ENCODE measurements around the gene SAMD4A.

DNA sequence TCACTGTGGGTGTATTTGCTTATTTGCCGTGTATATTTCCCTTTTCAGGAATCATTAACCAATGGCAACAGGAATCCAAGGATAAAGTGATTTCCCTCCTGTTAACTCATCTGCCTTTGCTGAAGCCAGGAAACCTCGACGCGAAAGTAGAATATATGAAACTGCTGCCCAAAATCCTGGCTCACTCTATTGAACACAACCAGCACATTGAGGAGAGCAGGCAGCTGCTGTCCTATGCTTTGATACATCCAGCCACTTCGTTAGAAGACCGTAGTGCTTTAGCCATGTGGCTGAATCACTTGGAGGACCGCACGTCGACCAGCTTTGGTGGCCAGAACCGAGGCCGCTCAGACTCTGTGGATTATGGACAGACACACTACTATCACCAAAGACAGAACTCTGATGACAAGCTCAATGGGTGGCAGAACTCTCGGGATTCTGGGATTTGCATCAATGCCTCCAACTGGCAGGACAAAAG, 135.1 kb downstream of the SAMD4A start:
- TF ChIP-seq SUZ12 (IDR thresholded peaks at IDR 0.05; ENCODE audit: extremely low read depth, insufficient read depth, insufficient read length), result no peak
- TF ChIP-seq YY1 (IDR thresholded peaks at IDR 0.05; ENCODE audit: insufficient read depth, insufficient read length), result no peak
- TF ChIP-seq ZNF274 (IDR thresholded peaks at IDR 0.05; ENCODE audit: low read depth, low read length), result no peak
